CD4-positive, alpha-beta T cell treated with Interleukin-10 for 1 hour (primary cell): ENCODE data around the gene UMODL1.

Experiments used
- DNase-seq: peaks from one replicate; pipeline ENCODE4 v3.0.0-alpha.2; 2020

The UMODL1 gene

GRCh38 chr21:42080788-42081083, 9.6 kb downstream of the UMODL1 start:
- DNase-seq: no peak

GRCh38 chr21:42081138-42081537, 10.0 kb downstream of the UMODL1 start:
- no peak for DNase-seq

- DNase-seq: no peak
Observed at GRCh38 chr21:42081931-42082381, 10.8 kb downstream of the UMODL1 start.

- DNase-seq: no peak
Observed at GRCh38 chr21:42082501-42083360, 11.6 kb downstream of the UMODL1 start.

GRCh38 chr21:42083361-42083690, 12.2 kb downstream of the UMODL1 start:
- no peak for DNase-seq

GRCh38 chr21:42084079-42084478, 13.0 kb downstream of the UMODL1 start:
- no peak for DNase-seq

- no peak for DNase-seq
Observed at GRCh38 chr21:42085246-42086077, 14.3 kb downstream of the UMODL1 start.

- DNase-seq: no peak
Observed at GRCh38 chr21:42086969-42087368, 15.9 kb downstream of the UMODL1 start.

GRCh38 chr21:42088148-42088547, 17.0 kb downstream of the UMODL1 start:
- DNase-seq: no peak

- DNase-seq: no peak
Observed at GRCh38 chr21:42088658-42089057, 17.5 kb downstream of the UMODL1 start.

GRCh38 chr21:42089093-42089631, 18.0 kb downstream of the UMODL1 start:
- no peak for DNase-seq

- no peak for DNase-seq
Observed at GRCh38 chr21:42089665-42090310, 18.7 kb downstream of the UMODL1 start.

- DNase-seq: no peak
Observed at GRCh38 chr21:42091899-42092508, 20.9 kb downstream of the UMODL1 start.

GRCh38 chr21:42092771-42093170, 21.7 kb downstream of the UMODL1 start:
- DNase-seq: no peak

- no peak for DNase-seq
Observed at GRCh38 chr21:42093186-42093585, 22.1 kb downstream of the UMODL1 start.

- no peak for DNase-seq
Observed at GRCh38 chr21:42093991-42094421, 22.9 kb downstream of the UMODL1 start.

- DNase-seq: no peak
Observed at GRCh38 chr21:42094811-42095210, 23.7 kb downstream of the UMODL1 start.

- DNase-seq: no peak
Observed at GRCh38 chr21:42095581-42095980, 24.5 kb downstream of the UMODL1 start.

GRCh38 chr21:42096566-42096965, 25.4 kb downstream of the UMODL1 start:
- no peak for DNase-seq

- DNase-seq: no peak
Observed at GRCh38 chr21:42097274-42097673, 26.2 kb downstream of the UMODL1 start.

GRCh38 chr21:42097860-42098454, 26.8 kb downstream of the UMODL1 start:
- DNase-seq: no peak

GRCh38 chr21:42098957-42099505, 27.9 kb downstream of the UMODL1 start:
- no peak for DNase-seq
